Endometrium (tissue), 2 donors: Measurements from ENCODE around the gene ZNF507.
"Not testable (repeated sequence)": the region's sequence is repeated elsewhere in the genome, so short reads cannot be mapped to it uniquely, and the experiment has no call there.

ENCODE experiments used
- FAIRE-seq: peaks from 2 replicates; lab custom pipeline; 2012; peaks lifted over from hg19 to GRCh38; lab: Jason Lieb, UNC
- donor health status: control.
- donor health status: control.

The ZNF507 gene

DNA sequence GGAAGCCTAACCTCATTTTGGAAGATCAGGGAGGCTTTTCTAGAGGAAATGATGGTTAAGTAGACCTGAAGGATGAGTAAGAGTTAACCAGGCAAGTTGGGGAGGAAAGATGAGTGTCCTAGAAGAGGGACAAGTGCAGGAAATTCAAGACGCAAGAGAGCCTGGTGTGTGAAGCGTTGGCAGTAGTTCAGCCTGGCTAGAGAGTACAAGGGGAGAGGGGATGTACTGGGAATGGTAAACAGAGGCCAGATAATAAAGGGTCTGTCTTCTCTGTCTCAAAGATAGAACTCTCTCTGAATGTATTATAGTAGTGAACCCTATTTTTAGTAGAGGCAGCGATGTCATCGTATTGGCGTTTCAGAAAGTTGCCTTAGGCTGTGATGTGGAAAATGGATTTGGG, 69.8 kb downstream of the ZNF507 start:
- no peak for FAIRE-seq

DNA sequence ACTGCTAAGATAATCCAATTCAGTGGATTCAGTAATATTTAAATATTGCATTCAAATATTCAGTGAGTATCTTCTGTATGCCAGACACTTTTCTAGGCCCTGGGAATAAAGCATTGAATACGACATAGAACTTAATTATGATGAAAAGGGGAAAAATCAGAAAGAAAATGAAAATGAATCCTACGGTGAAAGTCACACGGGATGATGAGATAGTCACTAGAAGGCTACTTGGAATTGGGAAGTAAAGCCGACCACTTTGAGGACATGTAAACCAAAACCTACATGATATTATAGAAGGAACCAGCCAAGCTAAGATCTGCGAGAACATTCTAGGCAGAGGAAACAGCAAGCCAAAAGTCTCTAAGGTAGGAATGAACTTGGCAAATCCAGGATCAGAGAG, 70.3 kb downstream of the ZNF507 start:
- FAIRE-seq: no peak

DNA sequence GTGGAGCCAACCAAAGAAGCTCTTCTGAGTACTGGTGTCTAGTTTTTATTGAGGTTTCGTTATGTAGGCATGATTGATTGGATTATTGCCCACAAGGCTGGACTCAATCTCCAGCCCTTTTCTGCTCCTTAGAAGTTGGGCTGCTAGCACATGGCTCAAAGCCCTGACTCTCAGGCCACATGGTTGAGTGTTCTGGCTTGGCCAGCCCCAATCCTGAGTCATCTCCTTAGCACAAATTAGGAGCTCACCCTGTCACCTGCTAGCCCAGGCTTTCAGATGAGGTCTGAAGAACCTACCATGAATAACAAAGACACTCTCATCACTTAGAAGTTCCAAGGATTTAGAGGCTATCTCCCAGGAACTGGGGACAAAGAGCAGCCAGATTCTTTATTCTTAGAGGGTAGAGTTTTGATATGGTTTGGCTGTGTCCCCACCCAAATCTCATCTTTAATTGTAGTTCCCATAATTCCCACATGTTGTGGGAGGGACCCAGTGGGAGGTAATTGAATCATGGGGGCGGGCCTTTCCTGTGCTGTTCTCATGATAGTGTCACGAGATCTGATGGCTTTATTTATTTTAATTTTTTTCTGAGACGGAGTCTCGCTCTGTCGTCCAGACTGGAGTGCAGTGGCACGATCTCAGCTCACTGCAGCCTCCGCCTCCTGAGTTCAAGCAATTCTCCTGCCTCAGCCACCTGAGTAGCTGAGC, 71.5 kb downstream of the ZNF507 start:
- no peak for FAIRE-seq

DNA sequence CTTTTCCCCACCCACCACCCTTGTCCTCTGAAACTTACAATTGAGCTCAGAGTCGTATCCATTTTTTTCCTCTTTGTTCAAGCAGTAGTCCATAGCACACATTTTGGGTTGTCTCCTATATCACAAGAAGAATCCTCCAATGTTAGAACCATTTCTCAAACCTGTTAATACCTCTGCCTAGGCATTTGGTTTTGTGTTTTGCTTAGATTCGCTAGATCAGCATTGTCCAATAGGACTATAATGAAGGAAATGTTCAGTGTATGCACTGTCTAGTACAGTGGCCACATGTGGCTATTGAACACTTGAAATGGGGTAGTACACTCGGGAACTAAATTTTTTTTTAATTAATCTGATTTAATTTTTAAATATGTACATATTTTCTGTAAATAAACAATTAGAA, 72.7 kb downstream of the ZNF507 start:
- no peak for FAIRE-seq

DNA sequence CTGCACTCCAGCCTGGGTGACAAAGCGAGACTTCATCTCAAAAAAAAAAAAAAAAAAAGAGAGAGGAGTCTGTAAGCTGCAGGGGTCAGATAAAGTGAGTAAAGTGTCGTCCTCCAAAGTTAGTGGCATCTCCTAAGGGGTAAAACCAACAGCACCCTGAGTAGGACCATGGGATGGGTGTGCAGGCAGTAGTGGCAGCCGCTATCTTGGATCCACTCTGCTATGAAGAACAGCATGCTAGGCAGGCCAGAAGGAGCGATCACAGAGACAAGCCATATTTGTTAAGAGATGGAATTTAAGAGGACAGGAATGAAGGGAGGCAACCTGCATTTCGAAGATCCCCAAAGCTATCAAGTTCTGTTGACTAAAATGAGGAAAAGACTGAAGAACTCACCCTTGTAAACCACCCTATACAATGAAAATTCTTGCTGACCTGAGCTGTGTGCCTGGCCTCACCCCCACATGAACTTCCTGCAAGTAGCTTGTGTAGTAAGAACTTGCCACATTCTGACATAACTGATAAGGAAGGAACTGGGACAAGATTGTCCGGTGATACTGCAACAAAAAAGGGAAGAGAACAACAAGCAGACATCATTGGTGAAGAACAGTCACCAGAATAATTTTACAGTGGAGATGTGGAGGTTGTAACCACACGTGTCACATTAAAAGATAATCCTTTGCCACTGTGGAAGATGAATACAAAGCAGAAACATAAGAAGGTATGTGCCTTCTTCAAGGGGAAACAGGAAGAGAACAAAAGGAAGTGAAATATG, 76.4 kb downstream of the ZNF507 start:
- FAIRE-seq: no peak

DNA sequence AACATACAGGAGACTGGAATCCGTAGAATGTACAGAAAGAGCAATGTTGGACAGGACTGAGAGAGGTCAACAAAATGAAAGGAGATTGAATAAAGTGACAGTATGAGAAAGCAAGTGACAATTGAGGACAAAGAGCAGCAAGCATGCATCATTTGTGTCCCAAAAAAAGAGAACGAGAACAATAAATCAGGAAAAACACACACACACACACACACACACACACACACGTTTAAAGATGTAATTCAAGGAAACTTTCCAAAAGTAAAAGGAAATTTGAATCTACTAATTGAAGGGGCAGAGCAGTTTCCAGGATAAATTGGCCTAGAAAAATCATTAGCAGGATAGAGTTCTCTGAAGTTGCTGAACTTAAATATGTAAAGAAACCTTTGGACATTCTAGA, 77.0 kb downstream of the ZNF507 start:
- no peak for FAIRE-seq

DNA sequence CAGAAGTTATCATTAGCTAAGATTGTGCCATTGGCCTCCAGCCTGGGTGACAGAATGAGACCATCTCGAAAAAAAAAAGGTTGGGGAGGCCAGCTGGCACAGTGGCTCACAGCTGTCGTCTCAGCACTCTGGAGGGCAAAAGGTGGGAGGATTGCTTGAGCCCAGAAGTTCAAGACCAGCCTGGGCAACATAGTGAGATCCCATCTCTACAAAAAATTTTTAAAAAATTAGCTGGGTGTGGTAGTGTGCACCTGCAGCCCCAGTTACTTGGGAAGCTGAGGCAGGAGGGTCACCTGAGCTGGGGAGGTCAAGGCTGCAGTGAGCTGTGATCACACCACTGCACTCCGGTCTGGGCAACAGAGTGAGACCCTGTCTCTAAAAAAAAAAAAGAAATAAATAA, 78.5 kb downstream of the ZNF507 start:
- not testable (repeated sequence) for FAIRE-seq

DNA sequence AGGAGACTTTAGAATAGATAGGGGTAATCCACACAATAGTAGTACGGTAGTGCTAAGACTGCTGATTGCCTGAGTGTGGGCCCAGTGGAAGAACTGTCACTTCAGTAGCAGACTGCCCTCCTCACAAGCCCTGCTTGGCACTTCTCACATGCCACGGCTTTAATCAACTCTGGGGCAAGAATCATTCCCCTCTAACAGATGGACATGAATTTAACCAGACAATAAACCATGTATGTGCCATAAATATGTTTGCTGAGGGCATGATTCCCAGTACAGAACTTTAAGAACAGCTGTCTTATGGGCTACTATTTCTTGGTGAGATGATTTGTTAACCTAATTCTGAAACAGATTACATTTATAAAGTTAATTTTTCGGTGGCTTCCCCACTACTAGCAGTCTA, 82.1 kb downstream of the ZNF507 start:
- FAIRE-seq: no peak

DNA sequence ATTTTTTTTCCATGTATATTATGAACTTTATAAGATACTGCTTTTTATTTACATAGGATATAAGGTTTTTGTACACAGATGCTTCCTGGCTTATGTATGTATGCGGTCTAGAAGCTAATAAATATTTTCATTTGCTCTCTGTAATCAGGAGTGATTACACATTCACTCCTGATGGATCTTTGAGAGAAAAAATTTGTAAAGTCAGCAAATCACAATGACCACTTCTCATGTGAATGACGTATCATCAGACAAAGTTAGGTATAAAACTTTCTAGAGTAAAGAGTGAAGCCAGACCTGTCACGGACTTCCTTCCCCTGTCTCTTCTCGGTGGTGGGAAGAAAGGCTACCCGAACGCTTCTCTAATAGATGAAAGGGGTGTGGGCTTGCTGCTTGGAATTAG, 91.3 kb downstream of the ZNF507 start:
- FAIRE-seq: no peak

DNA sequence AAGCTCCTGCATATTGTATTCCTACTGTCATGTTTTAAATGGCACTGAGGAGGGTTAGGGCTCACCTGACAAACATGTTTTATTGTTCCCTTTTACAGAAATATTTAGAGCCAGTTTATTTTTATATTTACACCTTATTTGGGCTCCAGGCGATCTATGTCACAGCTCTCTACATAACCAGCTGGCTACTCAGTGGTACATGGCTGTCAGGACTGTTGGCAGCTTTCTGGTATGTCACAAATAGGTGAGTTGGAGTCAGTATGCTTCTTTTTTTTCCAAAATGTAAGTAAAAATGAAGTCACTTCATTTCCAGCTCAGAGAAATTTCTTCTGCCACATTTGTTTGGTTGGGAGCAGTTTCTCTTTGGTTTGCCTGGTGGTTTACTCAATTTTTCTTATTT, 91.7 kb downstream of the ZNF507 start:
- FAIRE-seq: no peak
